ENCODE results near the gene ORMDL1.

The ORMDL1 gene

DNA sequence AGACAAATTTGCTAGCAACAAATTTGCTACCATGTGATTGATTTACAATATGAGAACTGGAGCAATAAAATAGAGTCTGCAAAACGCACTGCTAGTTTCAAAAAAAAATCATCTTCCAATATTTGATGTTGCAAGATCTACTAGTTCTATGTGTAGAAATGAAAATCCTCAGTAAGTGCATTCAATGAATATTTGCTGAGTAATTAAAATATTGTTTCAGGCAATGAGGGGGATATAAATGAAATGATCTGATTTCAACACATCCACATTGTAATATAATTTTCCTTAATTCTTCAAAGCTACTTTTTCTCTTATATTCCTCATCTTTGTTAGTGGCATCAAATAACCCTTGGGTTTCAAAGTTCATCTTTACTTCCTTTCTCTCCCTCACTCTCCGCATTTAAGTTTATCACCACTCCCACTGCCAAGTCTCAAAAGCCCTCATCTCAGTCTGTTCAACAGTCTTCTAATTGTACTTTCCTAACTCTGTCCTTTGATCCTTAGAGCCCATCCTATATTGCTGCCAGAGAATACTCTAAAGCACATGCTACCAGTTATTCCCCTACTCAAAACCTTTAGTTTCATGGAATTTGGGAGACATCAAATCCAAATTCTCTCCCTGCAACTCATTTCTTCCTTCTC, 27.7 kb downstream of the ORMDL1 start:
- ATAC-seq: no peak
- no peak for TF ChIP-seq ZFP3 (CRISPR knock-in tag; IDR thresholded peaks at IDR 0.05)
- TF ChIP-seq CSDC2 (CRISPR knock-in tag; IDR thresholded peaks at IDR 0.05): no peak
- TF ChIP-seq BACH2 (CRISPR knock-in tag; IDR thresholded peaks at IDR 0.05; ENCODE audit: borderline replicate concordance): no peak
- TF ChIP-seq, protein P1, sequence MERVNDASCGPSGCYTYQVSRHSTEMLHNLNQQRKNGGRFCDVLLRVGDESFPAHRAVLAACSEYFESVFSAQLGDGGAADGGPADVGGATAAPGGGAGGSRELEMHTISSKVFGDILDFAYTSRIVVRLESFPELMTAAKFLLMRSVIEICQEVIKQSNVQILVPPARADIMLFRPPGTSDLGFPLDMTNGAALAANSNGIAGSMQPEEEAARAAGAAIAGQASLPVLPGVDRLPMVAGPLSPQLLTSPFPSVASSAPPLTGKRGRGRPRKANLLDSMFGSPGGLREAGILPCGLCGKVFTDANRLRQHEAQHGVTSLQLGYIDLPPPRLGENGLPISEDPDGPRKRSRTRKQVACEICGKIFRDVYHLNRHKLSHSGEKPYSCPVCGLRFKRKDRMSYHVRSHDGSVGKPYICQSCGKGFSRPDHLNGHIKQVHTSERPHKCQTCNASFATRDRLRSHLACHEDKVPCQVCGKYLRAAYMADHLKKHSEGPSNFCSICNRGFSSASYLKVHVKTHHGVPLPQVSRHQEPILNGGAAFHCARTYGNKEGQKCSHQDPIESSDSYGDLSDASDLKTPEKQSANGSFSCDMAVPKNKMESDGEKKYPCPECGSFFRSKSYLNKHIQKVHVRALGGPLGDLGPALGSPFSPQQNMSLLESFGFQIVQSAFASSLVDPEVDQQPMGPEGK (CRISPR knock-in tag; IDR thresholded peaks at IDR 0.05; ENCODE audit: borderline replicate concordance): no peak
- TF ChIP-seq, protein P2, sequence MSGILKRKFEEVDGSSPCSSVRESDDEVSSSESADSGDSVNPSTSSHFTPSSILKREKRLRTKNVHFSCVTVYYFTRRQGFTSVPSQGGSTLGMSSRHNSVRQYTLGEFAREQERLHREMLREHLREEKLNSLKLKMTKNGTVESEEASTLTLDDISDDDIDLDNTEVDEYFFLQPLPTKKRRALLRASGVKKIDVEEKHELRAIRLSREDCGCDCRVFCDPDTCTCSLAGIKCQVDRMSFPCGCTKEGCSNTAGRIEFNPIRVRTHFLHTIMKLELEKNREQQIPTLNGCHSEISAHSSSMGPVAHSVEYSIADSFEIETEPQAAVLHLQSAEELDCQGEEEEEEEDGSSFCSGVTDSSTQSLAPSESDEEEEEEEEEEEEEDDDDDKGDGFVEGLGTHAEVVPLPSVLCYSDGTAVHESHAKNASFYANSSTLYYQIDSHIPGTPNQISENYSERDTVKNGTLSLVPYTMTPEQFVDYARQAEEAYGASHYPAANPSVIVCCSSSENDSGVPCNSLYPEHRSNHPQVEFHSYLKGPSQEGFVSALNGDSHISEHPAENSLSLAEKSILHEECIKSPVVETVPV (CRISPR knock-in tag; IDR thresholded peaks at IDR 0.05): no peak
- no peak for TF ChIP-seq ZNF565 (CRISPR knock-in tag; conservative IDR thresholded peaks at IDR 0.05; ENCODE audit: low read depth)
- no peak for TF ChIP-seq GLIS3 (CRISPR knock-in tag; IDR thresholded peaks at IDR 0.05)
- TF ChIP-seq, protein P3, sequence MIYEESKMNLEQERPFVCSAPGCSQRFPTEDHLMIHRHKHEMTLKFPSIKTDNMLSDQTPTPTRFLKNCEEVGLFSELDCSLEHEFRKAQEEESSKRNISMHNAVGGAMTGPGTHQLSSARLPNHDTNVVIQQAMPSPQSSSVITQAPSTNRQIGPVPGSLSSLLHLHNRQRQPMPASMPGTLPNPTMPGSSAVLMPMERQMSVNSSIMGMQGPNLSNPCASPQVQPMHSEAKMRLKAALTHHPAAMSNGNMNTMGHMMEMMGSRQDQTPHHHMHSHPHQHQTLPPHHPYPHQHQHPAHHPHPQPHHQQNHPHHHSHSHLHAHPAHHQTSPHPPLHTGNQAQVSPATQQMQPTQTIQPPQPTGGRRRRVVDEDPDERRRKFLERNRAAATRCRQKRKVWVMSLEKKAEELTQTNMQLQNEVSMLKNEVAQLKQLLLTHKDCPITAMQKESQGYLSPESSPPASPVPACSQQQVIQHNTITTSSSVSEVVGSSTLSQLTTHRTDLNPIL (CRISPR knock-in tag; IDR thresholded peaks at IDR 0.05; ENCODE audit: low read depth): no peak
- TF ChIP-seq, protein P4, sequence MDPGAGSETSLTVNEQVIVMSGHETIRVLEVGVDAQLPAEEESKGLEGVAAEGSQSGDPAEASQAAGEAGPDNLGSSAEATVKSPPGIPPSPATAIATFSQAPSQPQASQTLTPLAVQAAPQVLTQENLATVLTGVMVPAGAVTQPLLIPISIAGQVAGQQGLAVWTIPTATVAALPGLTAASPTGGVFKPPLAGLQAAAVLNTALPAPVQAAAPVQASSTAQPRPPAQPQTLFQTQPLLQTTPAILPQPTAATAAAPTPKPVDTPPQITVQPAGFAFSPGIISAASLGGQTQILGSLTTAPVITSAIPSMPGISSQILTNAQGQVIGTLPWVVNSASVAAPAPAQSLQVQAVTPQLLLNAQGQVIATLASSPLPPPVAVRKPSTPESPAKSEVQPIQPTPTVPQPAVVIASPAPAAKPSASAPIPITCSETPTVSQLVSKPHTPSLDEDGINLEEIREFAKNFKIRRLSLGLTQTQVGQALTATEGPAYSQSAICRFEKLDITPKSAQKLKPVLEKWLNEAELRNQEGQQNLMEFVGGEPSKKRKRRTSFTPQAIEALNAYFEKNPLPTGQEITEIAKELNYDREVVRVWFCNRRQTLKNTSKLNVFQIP (CRISPR knock-in tag; IDR thresholded peaks at IDR 0.05; ENCODE audit: borderline replicate concordance, low read depth): no peak
- TF ChIP-seq ARNTL (CRISPR knock-in tag; IDR thresholded peaks at IDR 0.05; ENCODE audit: borderline replicate concordance, low read depth): no peak
- no peak for TF ChIP-seq ZFP30 (CRISPR knock-in tag; IDR thresholded peaks at IDR 0.05)
- no peak for TF ChIP-seq TOX (CRISPR knock-in tag; IDR thresholded peaks at IDR 0.05; ENCODE audit: borderline replicate concordance)
- no peak for TF ChIP-seq ESRRG (CRISPR knock-in tag; IDR thresholded peaks at IDR 0.05)
- TF ChIP-seq ISL1 (CRISPR knock-in tag; IDR thresholded peaks at IDR 0.05): no peak
- TF ChIP-seq RARB (CRISPR knock-in tag; IDR thresholded peaks at IDR 0.05): no peak

DNA sequence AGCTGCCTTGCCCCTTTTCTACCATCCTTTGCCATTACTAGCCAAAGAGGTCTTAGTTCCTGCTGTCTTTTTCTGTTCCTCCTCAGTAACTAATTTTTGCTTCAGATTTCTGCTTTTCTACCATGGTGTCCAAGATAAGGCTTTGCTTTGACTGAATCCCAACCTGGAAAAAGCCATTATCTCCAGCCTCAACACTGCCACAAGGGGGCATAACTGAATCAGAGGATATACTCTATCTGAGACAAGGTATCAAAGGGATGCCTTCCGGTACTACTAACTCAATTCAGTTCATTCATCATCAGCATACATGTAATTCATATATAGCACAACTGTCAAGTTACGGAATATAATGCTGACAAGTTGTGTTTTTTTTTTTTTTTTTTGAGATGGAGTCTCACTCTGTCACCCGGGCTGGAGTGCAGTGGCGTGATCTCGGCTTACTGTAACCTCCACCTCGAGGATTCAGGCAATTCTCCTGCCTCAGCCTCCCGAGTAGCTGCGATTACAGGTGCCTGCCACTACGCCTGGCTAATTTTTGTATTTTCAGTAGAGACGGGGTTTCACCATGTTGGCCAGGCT, 33.0 kb downstream of the ORMDL1 start:
- ATAC-seq: peak; percentile 81
- TF ChIP-seq, protein P3 (CRISPR knock-in tag; IDR thresholded peaks at IDR 0.05; ENCODE audit: low read depth): no peak
- no peak for TF ChIP-seq SNAI2 (CRISPR knock-in tag; IDR thresholded peaks at IDR 0.05)
- TF ChIP-seq, protein P4 (CRISPR knock-in tag; IDR thresholded peaks at IDR 0.05; ENCODE audit: borderline replicate concordance, low read depth): no peak
- TF ChIP-seq ISL1 (CRISPR knock-in tag; IDR thresholded peaks at IDR 0.05): no peak
- TF ChIP-seq ARNTL (CRISPR knock-in tag; IDR thresholded peaks at IDR 0.05; ENCODE audit: borderline replicate concordance, low read depth): no peak
- TF ChIP-seq ESRRG (CRISPR knock-in tag; IDR thresholded peaks at IDR 0.05): no peak
- TF ChIP-seq ZFP3 (CRISPR knock-in tag; IDR thresholded peaks at IDR 0.05): no peak
- no peak for TF ChIP-seq BACH2 (CRISPR knock-in tag; IDR thresholded peaks at IDR 0.05; ENCODE audit: borderline replicate concordance)
- TF ChIP-seq TOX (CRISPR knock-in tag; IDR thresholded peaks at IDR 0.05; ENCODE audit: borderline replicate concordance): no peak
- no peak for TF ChIP-seq ZNF565 (CRISPR knock-in tag; conservative IDR thresholded peaks at IDR 0.05; ENCODE audit: low read depth)
- TF ChIP-seq CSDC2 (CRISPR knock-in tag; IDR thresholded peaks at IDR 0.05): no peak
- TF ChIP-seq, protein P1 (CRISPR knock-in tag; IDR thresholded peaks at IDR 0.05; ENCODE audit: borderline replicate concordance): no peak
- no peak for TF ChIP-seq ZNF8 (CRISPR knock-in tag; IDR thresholded peaks at IDR 0.05)
- no peak for TF ChIP-seq TCF4 (CRISPR knock-in tag; IDR thresholded peaks at IDR 0.05; ENCODE audit: borderline replicate concordance)
- TF ChIP-seq, protein P2 (CRISPR knock-in tag; IDR thresholded peaks at IDR 0.05): no peak
- TF ChIP-seq, protein P5, sequence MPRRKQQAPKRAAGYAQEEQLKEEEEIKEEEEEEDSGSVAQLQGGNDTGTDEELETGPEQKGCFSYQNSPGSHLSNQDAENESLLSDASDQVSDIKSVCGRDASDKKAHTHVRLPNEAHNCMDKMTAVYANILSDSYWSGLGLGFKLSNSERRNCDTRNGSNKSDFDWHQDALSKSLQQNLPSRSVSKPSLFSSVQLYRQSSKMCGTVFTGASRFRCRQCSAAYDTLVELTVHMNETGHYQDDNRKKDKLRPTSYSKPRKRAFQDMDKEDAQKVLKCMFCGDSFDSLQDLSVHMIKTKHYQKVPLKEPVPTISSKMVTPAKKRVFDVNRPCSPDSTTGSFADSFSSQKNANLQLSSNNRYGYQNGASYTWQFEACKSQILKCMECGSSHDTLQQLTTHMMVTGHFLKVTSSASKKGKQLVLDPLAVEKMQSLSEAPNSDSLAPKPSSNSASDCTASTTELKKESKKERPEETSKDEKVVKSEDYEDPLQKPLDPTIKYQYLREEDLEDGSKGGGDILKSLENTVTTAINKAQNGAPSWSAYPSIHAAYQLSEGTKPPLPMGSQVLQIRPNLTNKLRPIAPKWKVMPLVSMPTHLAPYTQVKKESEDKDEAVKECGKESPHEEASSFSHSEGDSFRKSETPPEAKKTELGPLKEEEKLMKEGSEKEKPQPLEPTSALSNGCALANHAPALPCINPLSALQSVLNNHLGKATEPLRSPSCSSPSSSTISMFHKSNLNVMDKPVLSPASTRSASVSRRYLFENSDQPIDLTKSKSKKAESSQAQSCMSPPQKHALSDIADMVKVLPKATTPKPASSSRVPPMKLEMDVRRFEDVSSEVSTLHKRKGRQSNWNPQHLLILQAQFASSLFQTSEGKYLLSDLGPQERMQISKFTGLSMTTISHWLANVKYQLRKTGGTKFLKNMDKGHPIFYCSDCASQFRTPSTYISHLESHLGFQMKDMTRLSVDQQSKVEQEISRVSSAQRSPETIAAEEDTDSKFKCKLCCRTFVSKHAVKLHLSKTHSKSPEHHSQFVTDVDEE (CRISPR knock-in tag; IDR thresholded peaks at IDR 0.05): no peak
- TF ChIP-seq RARB (CRISPR knock-in tag; IDR thresholded peaks at IDR 0.05): no peak
- no peak for TF ChIP-seq PPARA (CRISPR knock-in tag; IDR thresholded peaks at IDR 0.05; ENCODE audit: borderline replicate concordance)

Measured in SK-N-SH treated with all-trans-retinoic acid at 6 μM for 48 hours (cell line).